PC-9 (cell line): Measurements from ENCODE around the gene ADIPOR2. TPM values are rescaled to one million over a fixed set of nuclear protein-coding genes. Genes with fewer than 3 reads are reported as not detected.

ENCODE experiments used
- BruUV-seq: library from RNA; stranded (reverse); fragments of 400-500 nt; replicated peaks from 2 replicates; lab custom pipeline; 2021; lab: Mats Ljungman, UMichigan
- CTCF ChIA-PET: fragments of 300-600 bp; sonication (Branson Sonifier 250); formaldehyde crosslinking; loops from one replicate; lab custom pipeline; 2022; ENCODE audit warnings: antibody characterized with exemption; lab: Charles Lee
- POLR2A ChIA-PET: fragments of 300-600 bp; sonication (Branson Sonifier 250); formaldehyde crosslinking; loops from one replicate; lab custom pipeline; 2022; ENCODE audit warnings: antibody characterized with exemption; ENCODE audit not compliant: unreplicated experiment; lab: Charles Lee
- DNase-seq, 2 experiments: peaks; one replicate each; pipeline versions ENCODE4 v3.0.0 to v3.0.0-alpha.2; 2015 to 2022; ENCODE audit warnings: mixed read lengths in 1 of 2
- H2AFZ ChIP-seq: fragments of 200-600 bp; sonication (generic); 2 replicates; pipeline ENCODE4 v1.8.1; 2017; ENCODE audit warnings: antibody characterized with exemption
- H3F3A ChIP-seq: fragments of 200-600 bp; sonication (generic); 2 replicates; pipeline ENCODE4 v1.8.1; 2017; ENCODE audit warnings: antibody characterized with exemption, mild to moderate bottlenecking, low read depth; ENCODE audit not compliant: insufficient read depth
- H3K27ac ChIP-seq: fragments of 200-600 bp; sonication (generic); 2 replicates; pipeline ENCODE4 v1.6.1; 2016; ENCODE audit warnings: mixed run types
- H3K27me3 ChIP-seq: fragments of 200-600 bp; sonication (generic); 2 replicates; pipeline ENCODE4 v1.6.1; 2016; ENCODE audit warnings: low read depth, mixed run types; ENCODE audit not compliant: insufficient read depth
- H3K36me3 ChIP-seq: fragments of 200-600 bp; sonication (generic); 2 replicates; pipeline ENCODE4 v1.6.1; 2016; ENCODE audit warnings: low read depth, mixed run types
- H3K4me1 ChIP-seq: fragments of 200-600 bp; sonication (generic); replicated peaks from 2 replicates; pipeline ENCODE4 v1.6.1; 2016; ENCODE audit warnings: mixed run types; ENCODE audit not compliant: insufficient read depth
- H3K4me2 ChIP-seq: fragments of 200-600 bp; sonication (generic); 2 replicates; pipeline ENCODE4 v1.6.1; 2017; ENCODE audit warnings: mixed run types
- H3K4me3 ChIP-seq: fragments of 200-600 bp; sonication (generic); 2 replicates; pipeline ENCODE4 v1.6.1; 2016; ENCODE audit warnings: mixed run types
- H3K79me2 ChIP-seq: fragments of 200-600 bp; sonication (generic); 2 replicates; pipeline ENCODE4 v1.6.1; 2017; ENCODE audit warnings: low read depth, mixed run types
- H3K9me2 ChIP-seq: fragments of 200-600 bp; sonication (generic); 2 replicates; pipeline ENCODE4 v1.8.1; 2017; ENCODE audit warnings: mild to moderate bottlenecking; ENCODE audit not compliant: insufficient read depth
- H3K9me3 ChIP-seq: fragments of 200-600 bp; sonication (generic); 2 replicates; pipeline ENCODE4 v1.8.1; 2016; ENCODE audit warnings: low read depth; ENCODE audit not compliant: insufficient read depth
- H4K20me1 ChIP-seq: fragments of 200-600 bp; sonication (generic); 2 replicates; pipeline ENCODE4 v1.8.1; 2017; ENCODE audit not compliant: insufficient read depth
- EZH2 ChIP-seq: fragments of 200-600 bp; sonication (generic); IDR thresholded peaks from 2 replicates; pipeline ENCODE4 v1.8.0; 2017; ENCODE audit warnings: antibody characterized with exemption, low read depth
- intact Hi-C: fragments of 100-400 bp; cut with micrococcal nuclease; formaldehyde crosslinking; loops from one replicate; pipeline ENCODE4 v1.10.0; 2022; ENCODE audit not compliant: unreplicated experiment
- total RNA-seq: library from RNA; stranded (reverse); gene quantifications from 2 replicates; pipeline ENCODE4 v1.2.3, GENCODE V29; 2021
- TF ChIP-seq, protein P1 (sequence below): fragments of 200-600 bp; sonication (generic); conservative IDR thresholded peaks from 2 replicates; pipeline ENCODE4 v1.6.1; 2017; ENCODE audit warnings: mixed run types, antibody characterized with exemption, mild to moderate bottlenecking, moderate library complexity

ADIPOR2 gene
- total RNA-seq, 1 experiment from 2014 or later = 107 TPM

DNA sequence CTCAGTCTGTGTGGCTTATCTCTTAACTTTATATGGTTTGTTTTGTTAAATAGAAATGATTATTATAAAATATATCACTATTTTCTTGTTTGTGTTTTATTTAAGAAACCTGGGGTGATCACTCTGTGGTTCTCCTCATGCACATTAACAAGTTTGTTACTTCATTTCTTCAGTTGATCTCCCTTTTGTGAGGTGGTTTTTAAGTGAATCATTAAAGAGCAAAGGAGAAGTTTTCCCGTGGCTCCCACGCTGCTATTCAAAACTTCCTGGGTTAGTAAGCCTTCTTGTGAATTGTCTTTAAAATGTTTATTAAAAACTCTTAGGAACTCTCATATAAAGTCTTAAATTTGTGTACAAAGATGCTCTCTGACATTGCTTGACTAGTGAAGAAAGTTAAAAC is 11.8 kb downstream of the ADIPOR2 start:
- BruUV-seq = no TSS peak
- Histone ChIP-seq H3K4me1 (peaks cover 20% of the 10 kb centered on the region), H3K79me2 (peaks cover 100% of the 10 kb centered on the region), H3K27me3 (no peaks in the 10 kb centered on the region), H4K20me1 (peaks cover 59% of the 10 kb centered on the region), H3K4me3 (no peak overlapping the region), H3K4me2 (no peak overlapping the region), H3K9me2 (no peaks in the 10 kb centered on the region), H3K9me3 (no peaks in the 10 kb centered on the region), H3K27ac (no peak overlapping the region), H2AFZ (no peak overlapping the region), H3F3A (peaks cover 8% of the 10 kb centered on the region), H3K36me3 (peaks cover 19% of the 10 kb centered on the region)
- CTCF ChIA-PET = no interaction called here
- no peak for DNase-seq
- POLR2A ChIA-PET = interaction anchor here (0.8 kb wide), 1 partner anchor 260 kb away, joined by 3 read pairs; no protein-coding TSS in a partner anchor
- intact Hi-C loops = no loop called here
- TF ChIP-seq, protein P1, sequence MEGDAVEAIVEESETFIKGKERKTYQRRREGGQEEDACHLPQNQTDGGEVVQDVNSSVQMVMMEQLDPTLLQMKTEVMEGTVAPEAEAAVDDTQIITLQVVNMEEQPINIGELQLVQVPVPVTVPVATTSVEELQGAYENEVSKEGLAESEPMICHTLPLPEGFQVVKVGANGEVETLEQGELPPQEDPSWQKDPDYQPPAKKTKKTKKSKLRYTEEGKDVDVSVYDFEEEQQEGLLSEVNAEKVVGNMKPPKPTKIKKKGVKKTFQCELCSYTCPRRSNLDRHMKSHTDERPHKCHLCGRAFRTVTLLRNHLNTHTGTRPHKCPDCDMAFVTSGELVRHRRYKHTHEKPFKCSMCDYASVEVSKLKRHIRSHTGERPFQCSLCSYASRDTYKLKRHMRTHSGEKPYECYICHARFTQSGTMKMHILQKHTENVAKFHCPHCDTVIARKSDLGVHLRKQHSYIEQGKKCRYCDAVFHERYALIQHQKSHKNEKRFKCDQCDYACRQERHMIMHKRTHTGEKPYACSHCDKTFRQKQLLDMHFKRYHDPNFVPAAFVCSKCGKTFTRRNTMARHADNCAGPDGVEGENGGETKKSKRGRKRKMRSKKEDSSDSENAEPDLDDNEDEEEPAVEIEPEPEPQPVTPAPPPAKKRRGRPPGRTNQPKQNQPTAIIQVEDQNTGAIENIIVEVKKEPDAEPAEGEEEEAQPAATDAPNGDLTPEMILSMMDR = no peak
- no peak for TF ChIP-seq EZH2

DNA sequence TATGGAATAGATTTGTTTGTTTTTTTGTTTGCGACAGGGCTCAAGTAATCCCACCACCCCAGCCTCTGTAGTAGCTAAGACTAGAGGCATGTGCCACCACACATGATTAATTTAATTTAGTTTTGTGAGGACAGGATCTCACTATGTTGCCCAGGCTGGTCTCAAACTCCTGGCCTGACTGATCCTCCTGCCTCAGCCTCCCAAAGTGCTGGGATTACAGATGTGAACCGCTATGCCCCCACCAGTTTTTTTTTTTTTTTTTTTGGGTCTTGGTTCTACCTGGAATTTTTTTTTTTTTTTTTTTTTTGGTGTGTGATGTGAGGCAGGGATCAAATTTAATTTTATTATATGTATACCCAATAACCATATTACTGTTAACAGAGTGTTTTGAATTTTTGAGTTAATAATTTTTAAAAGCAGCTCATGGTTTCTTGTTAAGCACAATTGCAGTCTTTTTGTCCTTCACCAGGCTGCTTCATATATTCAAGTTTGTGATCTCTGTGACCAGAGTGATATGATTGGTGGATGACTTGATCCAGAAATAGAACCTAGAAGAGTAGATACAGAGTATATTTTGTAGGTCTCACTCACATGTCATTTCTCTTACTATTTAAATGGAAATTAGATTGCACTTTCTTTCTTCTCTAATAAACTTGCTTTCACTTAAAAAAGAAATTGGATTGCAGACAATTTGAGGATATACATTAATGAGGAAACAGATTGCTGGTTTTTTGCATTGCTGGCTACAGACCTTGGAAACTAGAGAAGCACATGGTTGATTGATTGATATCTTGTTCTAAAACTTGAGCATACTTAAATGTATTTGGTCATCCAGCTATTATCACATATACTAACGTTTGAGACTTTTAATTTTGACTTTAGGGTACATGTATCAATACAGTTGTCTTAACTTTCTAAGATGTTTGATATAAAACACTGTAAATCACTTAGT is 13.2 kb downstream of the ADIPOR2 start:
- no peak for DNase-seq
- POLR2A ChIA-PET = interaction anchor here (0.6 kb wide), 1 partner anchor 15 kb away, joined by 17 read pairs; no protein-coding TSS in a partner anchor
- CTCF ChIA-PET = no interaction called here

More for the DNA sequence above, 13.2 kb downstream of the ADIPOR2 start:
- peaks cover 46% of the 10 kb centered on the region for H4K20me1 ChIP-seq
- H3F3A ChIP-seq = peaks cover 8% of the 10 kb centered on the region
- H3K4me3 ChIP-seq = no peak overlapping the region
- H3K27me3 ChIP-seq = no peaks in the 10 kb centered on the region
- H3K79me2 ChIP-seq = peaks cover 100% of the 10 kb centered on the region
- peaks cover 20% of the 10 kb centered on the region for H3K4me1 ChIP-seq
- BruUV-seq = no TSS peak
- H3K36me3 ChIP-seq = peaks cover 19% of the 10 kb centered on the region
- H2AFZ ChIP-seq = no peak overlapping the region
- no peak overlapping the region for H3K4me2 ChIP-seq
- H3K9me3 ChIP-seq = no peaks in the 10 kb centered on the region
- H3K27ac ChIP-seq = no peak overlapping the region
- TF ChIP-seq, protein P1 = no peak
- no peak for TF ChIP-seq EZH2
- intact Hi-C loops = no loop called here
- no peaks in the 10 kb centered on the region for H3K9me2 ChIP-seq
